Panc1 (cell line): ENCODE data around the gene KCNJ1. TPM values are rescaled to one million over a fixed set of nuclear protein-coding genes. Genes with fewer than 3 reads are reported as not detected.

Experiments
- ATAC-seq: fragments of 200-7000 bp; cut with Tn5 transposase; 2 replicates; pipeline ENCODE4 v1.9.1; 2020; ENCODE audit warnings: mild to moderate bottlenecking, moderate library complexity
- BruUV-seq: library from RNA; stranded (reverse); fragments of 400-500 nt; replicated peaks from 2 replicates; lab custom pipeline; 2021; lab: Mats Ljungman, UMichigan
- CTCF ChIA-PET: fragments of 300-600 bp; sonication (Branson Sonifier 250); formaldehyde crosslinking; loops from one replicate; lab custom pipeline; 2022; ENCODE audit warnings: antibody characterized with exemption; lab: Charles Lee
- POLR2A ChIA-PET: fragments of 300-600 bp; sonication (Branson Sonifier 250); formaldehyde crosslinking; loops from one replicate; lab custom pipeline; 2022; ENCODE audit warnings: antibody characterized with exemption; lab: Charles Lee
- DNase-seq: peaks from one replicate; pipeline ENCODE4 v3.0.0-alpha.2; 2010; ENCODE audit warnings: low read depth, low spot score
- H3K27ac ChIP-seq: 2 replicates; pipeline ENCODE4 v1.5.1; 2011; ENCODE audit warnings: mild to moderate bottlenecking, low read length, inconsistent platforms
- H3K27me3 ChIP-seq: fragments of 200-500 bp; sonication (Bioruptor generic); 2 replicates; pipeline ENCODE4 v1.6.0; 2014; ENCODE audit warnings: low read length, inconsistent platforms; ENCODE audit not compliant: control insufficient read depth, insufficient read depth
- H3K36me3 ChIP-seq: fragments of 200-500 bp; sonication (Bioruptor generic); 2 replicates; pipeline ENCODE4 v1.5.1; 2014; ENCODE audit warnings: inconsistent platforms, mild to moderate bottlenecking, low read length, moderate library complexity; ENCODE audit not compliant: control insufficient read depth, insufficient read depth
- H3K4me1 ChIP-seq: 2 replicates; pipeline ENCODE4 v1.5.1; 2011; ENCODE audit warnings: inconsistent platforms, mild to moderate bottlenecking, low read length, moderate library complexity; ENCODE audit not compliant: control insufficient read depth, insufficient read depth
- H3K4me3 ChIP-seq, 2 experiments: 2 replicates each; pipeline ENCODE4 v1.5.1; 2011 to 2012; ENCODE audit warnings: low read depth in 2 of 2, low read length in 2 of 2, mild to moderate bottlenecking in 2 of 2, inconsistent platforms in 1 of 2, moderate library complexity in 1 of 2
- H3K9me3 ChIP-seq: fragments of 200-500 bp; sonication (Bioruptor generic); 2 replicates; pipeline ENCODE4 v1.5.1; 2014; ENCODE audit warnings: low read depth, mild to moderate bottlenecking, inconsistent platforms, low read length, moderate library complexity; ENCODE audit not compliant: control insufficient read depth, insufficient read depth
- POLR2AphosphoS5 ChIP-seq: IDR thresholded peaks from 2 replicates; pipeline ENCODE4 v1.6.1; 2012; ENCODE audit warnings: mild to moderate bottlenecking, low read depth, low read length, moderate library complexity
- SIN3A ChIP-seq: IDR thresholded peaks from 2 replicates; pipeline ENCODE4 v1.6.1; 2012; ENCODE audit warnings: low read depth, mild to moderate bottlenecking, low read length, moderate library complexity, borderline replicate concordance; ENCODE audit not compliant: insufficient read depth
- TCF7L2 ChIP-seq: IDR thresholded peaks from 2 replicates; pipeline ENCODE4 v1.6.1; 2011; ENCODE audit warnings: mild to moderate bottlenecking, low read depth, low read length, inconsistent platforms
- in situ Hi-C: cut with HindIII; loops from 2 replicates; pipeline ENCODE4 v1.10.0; 2016; ENCODE audit warnings: low sequenced_read_pairs, low pct_unique_long_range_greater_than_20kb
- intact Hi-C: fragments of 100-400 bp; cut with micrococcal nuclease; formaldehyde crosslinking; loops from one replicate; pipeline ENCODE4 v1.10.0; 2022; ENCODE audit not compliant: unreplicated experiment
- total RNA-seq: library from RNA; stranded (reverse); gene quantifications from one replicate; pipeline ENCODE4 v1.2.1, GENCODE V29; 2021; ENCODE audit not compliant: unreplicated experiment
- TF ChIP-seq, protein P1 (sequence below): fragments of 450-650 bp; IDR thresholded peaks from 2 replicates; pipeline ENCODE4 v1.5.1; 2017; ENCODE audit warnings: mild to moderate bottlenecking
- TF ChIP-seq, protein P2 (sequence below), 2 experiments: IDR thresholded peaks; 2 replicates each; pipeline ENCODE4 v1.6.1; 2011 to 2012; ENCODE audit warnings: low read depth in 2 of 2, control low read depth in 1 of 2, low read length in 1 of 2, mild to moderate bottlenecking in 1 of 2, moderate library complexity in 1 of 2; ENCODE audit not compliant: insufficient read depth in 1 of 2

KCNJ1 gene
- total RNA-seq, 1 experiment from 2014 or later: not detected

DNA sequence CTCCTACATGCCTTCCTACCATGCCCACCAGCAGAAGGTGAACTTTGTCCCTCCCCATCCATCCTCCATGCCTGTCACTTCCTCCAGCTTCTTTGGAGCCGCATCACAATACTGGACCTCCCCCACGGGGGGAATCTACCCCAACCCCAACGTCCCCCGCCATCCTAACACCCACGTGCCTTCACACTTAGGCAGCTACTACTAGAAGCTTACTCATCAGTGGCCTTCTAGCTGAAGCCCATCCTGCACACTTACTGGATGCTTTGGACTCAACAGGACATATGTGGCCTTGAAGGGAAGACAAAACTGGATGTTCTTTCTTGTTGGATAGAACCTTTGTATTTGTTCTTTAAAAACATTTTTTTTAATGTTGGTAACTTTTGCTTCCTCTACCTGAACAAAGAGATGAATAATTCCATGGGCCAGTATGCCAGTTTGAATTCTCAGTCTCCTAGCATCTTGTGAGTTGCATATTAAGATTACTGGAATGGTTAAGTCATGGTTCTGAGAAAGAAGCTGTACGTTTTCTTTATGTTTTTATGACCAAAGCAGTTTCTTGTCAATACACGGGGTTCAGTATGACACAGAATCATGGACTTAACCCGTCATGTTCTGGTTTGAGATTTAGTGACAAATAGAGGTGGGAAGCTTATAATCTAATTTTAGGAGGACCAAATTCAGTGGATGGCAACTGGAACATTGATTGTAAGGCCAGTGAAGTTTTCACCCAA is 56.1 kb downstream of the KCNJ1 start:
- H3K27me3 ChIP-seq: peaks cover 3% of the 10 kb centered on the region
- intact Hi-C loops: no loop called here
- no peaks in the 10 kb centered on the region for H3K4me1 ChIP-seq
- BruUV-seq: no TSS peak
- no peak overlapping the region for H3K27ac ChIP-seq
- in situ Hi-C loops: no loop called here
- ChIA-PET POLR2A (no interaction called here), CTCF (no interaction called here)
- ATAC-seq (no peak), DNase-seq (no peak)
- TF ChIP-seq TCF7L2 (no peak), SIN3A (no peak), POLR2AphosphoS5 (no peak)
- TF ChIP-seq, protein P1, sequence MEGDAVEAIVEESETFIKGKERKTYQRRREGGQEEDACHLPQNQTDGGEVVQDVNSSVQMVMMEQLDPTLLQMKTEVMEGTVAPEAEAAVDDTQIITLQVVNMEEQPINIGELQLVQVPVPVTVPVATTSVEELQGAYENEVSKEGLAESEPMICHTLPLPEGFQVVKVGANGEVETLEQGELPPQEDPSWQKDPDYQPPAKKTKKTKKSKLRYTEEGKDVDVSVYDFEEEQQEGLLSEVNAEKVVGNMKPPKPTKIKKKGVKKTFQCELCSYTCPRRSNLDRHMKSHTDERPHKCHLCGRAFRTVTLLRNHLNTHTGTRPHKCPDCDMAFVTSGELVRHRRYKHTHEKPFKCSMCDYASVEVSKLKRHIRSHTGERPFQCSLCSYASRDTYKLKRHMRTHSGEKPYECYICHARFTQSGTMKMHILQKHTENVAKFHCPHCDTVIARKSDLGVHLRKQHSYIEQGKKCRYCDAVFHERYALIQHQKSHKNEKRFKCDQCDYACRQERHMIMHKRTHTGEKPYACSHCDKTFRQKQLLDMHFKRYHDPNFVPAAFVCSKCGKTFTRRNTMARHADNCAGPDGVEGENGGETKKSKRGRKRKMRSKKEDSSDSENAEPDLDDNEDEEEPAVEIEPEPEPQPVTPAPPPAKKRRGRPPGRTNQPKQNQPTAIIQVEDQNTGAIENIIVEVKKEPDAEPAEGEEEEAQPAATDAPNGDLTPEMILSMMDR: no peak
- TF ChIP-seq, protein P2, sequence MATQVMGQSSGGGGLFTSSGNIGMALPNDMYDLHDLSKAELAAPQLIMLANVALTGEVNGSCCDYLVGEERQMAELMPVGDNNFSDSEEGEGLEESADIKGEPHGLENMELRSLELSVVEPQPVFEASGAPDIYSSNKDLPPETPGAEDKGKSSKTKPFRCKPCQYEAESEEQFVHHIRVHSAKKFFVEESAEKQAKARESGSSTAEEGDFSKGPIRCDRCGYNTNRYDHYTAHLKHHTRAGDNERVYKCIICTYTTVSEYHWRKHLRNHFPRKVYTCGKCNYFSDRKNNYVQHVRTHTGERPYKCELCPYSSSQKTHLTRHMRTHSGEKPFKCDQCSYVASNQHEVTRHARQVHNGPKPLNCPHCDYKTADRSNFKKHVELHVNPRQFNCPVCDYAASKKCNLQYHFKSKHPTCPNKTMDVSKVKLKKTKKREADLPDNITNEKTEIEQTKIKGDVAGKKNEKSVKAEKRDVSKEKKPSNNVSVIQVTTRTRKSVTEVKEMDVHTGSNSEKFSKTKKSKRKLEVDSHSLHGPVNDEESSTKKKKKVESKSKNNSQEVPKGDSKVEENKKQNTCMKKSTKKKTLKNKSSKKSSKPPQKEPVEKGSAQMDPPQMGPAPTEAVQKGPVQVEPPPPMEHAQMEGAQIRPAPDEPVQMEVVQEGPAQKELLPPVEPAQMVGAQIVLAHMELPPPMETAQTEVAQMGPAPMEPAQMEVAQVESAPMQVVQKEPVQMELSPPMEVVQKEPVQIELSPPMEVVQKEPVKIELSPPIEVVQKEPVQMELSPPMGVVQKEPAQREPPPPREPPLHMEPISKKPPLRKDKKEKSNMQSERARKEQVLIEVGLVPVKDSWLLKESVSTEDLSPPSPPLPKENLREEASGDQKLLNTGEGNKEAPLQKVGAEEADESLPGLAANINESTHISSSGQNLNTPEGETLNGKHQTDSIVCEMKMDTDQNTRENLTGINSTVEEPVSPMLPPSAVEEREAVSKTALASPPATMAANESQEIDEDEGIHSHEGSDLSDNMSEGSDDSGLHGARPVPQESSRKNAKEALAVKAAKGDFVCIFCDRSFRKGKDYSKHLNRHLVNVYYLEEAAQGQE (IDR thresholded peaks at IDR 0.05; ENCODE audit: insufficient read depth in 1 of 2, low read depth in 2 of 2, low read length in 1 of 2): no peak
- no peak overlapping the region for H3K4me3 ChIP-seq
- H3K36me3 ChIP-seq: no peaks in the 10 kb centered on the region
- H3K9me3 ChIP-seq: no peaks in the 10 kb centered on the region

DNA sequence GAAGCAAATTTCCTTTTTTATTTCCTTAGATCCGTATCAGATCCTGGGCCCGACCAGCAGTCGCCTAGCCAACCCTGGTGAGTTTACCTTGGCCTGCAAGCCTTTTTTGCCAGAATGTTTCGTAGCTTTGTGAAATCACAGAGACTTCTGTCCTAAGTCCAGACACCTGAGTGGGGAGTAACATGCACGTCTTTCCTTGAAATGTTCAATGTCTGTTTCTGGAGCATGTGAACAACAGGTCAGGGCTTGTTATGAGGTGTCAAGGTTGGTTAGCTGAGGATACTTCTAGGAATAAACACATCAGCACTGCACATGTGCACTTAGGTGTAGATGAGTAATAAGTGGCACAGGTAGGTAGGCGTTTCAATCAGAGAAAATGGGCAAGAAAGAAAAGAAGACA is 58.0 kb downstream of the KCNJ1 start:
- no peak overlapping the region for H3K27ac ChIP-seq
- TF ChIP-seq, protein P2 (IDR thresholded peaks at IDR 0.05; ENCODE audit: insufficient read depth in 1 of 2, low read depth in 2 of 2, low read length in 1 of 2): no peak
- TF ChIP-seq POLR2AphosphoS5: no peak
- TF ChIP-seq, protein P1: no peak
- TF ChIP-seq SIN3A: no peak
- TF ChIP-seq TCF7L2: no peak
- no peaks in the 10 kb centered on the region for H3K4me1 ChIP-seq
- H3K9me3 ChIP-seq: no peaks in the 10 kb centered on the region
- intact Hi-C loops: no loop called here
- POLR2A ChIA-PET: no interaction called here
- H3K36me3 ChIP-seq: no peaks in the 10 kb centered on the region
- H3K27me3 ChIP-seq: peaks cover 10% of the 10 kb centered on the region
- CTCF ChIA-PET: no interaction called here
- BruUV-seq: no TSS peak
- no peak overlapping the region for H3K4me3 ChIP-seq
- in situ Hi-C loops: no loop called here
- ATAC-seq (no peak), DNase-seq (no peak)
